ENCODE results near the gene PLEKHM3. TPM values are rescaled to one million over a fixed set of nuclear protein-coding genes. Genes with fewer than 3 reads are reported as not detected.
A peak's percentile ranks its signal among the peaks of the same experiment; 100 is the strongest.

PLEKHM3 gene
- total RNA-seq, 1 donor: 19.7 TPM

- no peak for DNase-seq (ENCODE audit: low read depth in 2 of 3, low spot score in 2 of 3)
These were observed 128.6 kb downstream of the PLEKHM3 start for GRCh38 chr2:207896525-207897285.

GRCh38 chr2:207895274-207895860 lies 130.0 kb downstream of the PLEKHM3 start:
- no peak for DNase-seq (ENCODE audit: low read depth in 2 of 3, low spot score in 2 of 3)

GRCh38 chr2:207892716-207893402 lies 132.5 kb downstream of the PLEKHM3 start:
- no peak for DNase-seq (ENCODE audit: low read depth in 2 of 3, low spot score in 2 of 3)

GRCh38 chr2:207891086-207891844 lies 134.1 kb downstream of the PLEKHM3 start:
- DNase-seq (ENCODE audit: low read depth in 2 of 3, low spot score in 2 of 3): no peak

GRCh38 chr2:207887500-207887899 lies 137.8 kb downstream of the PLEKHM3 start:
- no peak for DNase-seq (ENCODE audit: low read depth in 2 of 3, low spot score in 2 of 3)

- no peak for DNase-seq (ENCODE audit: low read depth in 2 of 3, low spot score in 2 of 3)
These were observed 140.3 kb downstream of the PLEKHM3 start for GRCh38 chr2:207885010-207885409.

- DNase-seq (ENCODE audit: low read depth in 2 of 3, low spot score in 2 of 3): no peak
These were observed 141.2 kb downstream of the PLEKHM3 start for GRCh38 chr2:207884127-207884526.

- DNase-seq (ENCODE audit: low read depth in 2 of 3, low spot score in 2 of 3): no peak
These were observed 142.1 kb downstream of the PLEKHM3 start for GRCh38 chr2:207883002-207883780.

GRCh38 chr2:207881902-207882301 lies 143.4 kb downstream of the PLEKHM3 start:
- no peak for DNase-seq (ENCODE audit: low read depth in 2 of 3, low spot score in 2 of 3)

GRCh38 chr2:207879536-207879935 lies 145.8 kb downstream of the PLEKHM3 start:
- no peak for DNase-seq (ENCODE audit: low read depth in 2 of 3, low spot score in 2 of 3)

- DNase-seq (ENCODE audit: low read depth in 2 of 3, low spot score in 2 of 3): no peak
These were observed 148.3 kb downstream of the PLEKHM3 start for GRCh38 chr2:207876842-207877535.

- DNase-seq (ENCODE audit: low read depth in 2 of 3, low spot score in 2 of 3): no peak
These were observed 149.7 kb downstream of the PLEKHM3 start for GRCh38 chr2:207875473-207876212.

- no peak for DNase-seq (ENCODE audit: low read depth in 2 of 3, low spot score in 2 of 3)
These were observed 151.5 kb downstream of the PLEKHM3 start for GRCh38 chr2:207873794-207874193.

- DNase-seq (ENCODE audit: low read depth in 2 of 3, low spot score in 2 of 3): no peak
These were observed 153.4 kb downstream of the PLEKHM3 start for GRCh38 chr2:207871911-207872310.

GRCh38 chr2:207871506-207871905 lies 153.8 kb downstream of the PLEKHM3 start:
- DNase-seq (ENCODE audit: low read depth in 2 of 3, low spot score in 2 of 3): no peak

- no peak for DNase-seq (ENCODE audit: low read depth in 2 of 3, low spot score in 2 of 3)
These were observed 154.5 kb downstream of the PLEKHM3 start for GRCh38 chr2:207870814-207871213.

- DNase-seq (ENCODE audit: low read depth in 2 of 3, low spot score in 2 of 3): peak in 2 of 3 donors; percentile 29 to 36
These were observed 155.2 kb downstream of the PLEKHM3 start for GRCh38 chr2:207869784-207870778.
